GOT3 (cell line): ENCODE results near the gene AHCYL1.

Experiments used
- DNase-seq: peaks from one replicate; lab custom pipeline; 2025; ENCODE audit warnings: mixed read lengths; lab: John Stamatoyannopoulos, UW

The AHCYL1 gene

GRCh38 chr1:110038271-110038670 lies 53.7 kb downstream of the AHCYL1 start:
- DNase-seq = no peak

DNA sequence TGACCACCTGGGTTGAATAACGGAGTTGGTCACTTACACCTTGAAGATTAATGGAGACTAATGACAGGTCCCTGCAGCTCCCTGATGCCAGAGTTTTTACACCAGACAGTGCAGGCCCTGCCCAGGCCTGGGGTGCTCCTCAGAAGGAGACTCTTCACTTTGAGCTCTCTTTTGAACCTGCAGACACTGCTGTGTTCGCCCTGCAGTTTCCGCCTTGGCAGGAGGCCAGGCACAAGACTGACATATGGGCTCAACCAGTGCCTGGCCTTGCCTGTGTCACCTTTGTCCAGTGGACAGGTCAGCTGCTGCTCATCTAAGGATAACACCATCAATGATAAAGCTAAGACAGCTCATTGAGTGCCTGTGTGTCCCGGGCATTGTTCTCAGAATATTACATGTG lies 55.1 kb downstream of the AHCYL1 start:
- no peak for DNase-seq

DNA sequence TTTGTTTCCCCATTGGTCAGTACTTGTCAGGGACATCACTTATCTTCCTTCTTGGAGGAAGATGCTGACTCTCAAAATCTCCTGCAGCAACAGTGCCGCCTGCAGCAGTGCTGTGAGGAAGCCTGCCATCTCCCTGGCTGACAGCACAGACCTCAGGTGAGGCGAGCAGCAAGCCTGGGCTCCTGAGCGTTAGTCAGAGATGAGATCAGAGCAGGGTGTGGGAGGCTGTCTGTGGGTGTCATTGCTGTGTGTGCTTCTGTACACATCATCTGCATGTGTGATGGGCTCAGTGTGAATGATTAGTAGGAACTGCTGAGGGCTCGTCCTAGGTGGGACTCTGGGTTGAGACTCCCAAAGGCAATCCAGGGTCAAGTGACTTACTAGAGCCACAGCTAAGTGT lies 56.0 kb downstream of the AHCYL1 start:
- no peak for DNase-seq

DNA sequence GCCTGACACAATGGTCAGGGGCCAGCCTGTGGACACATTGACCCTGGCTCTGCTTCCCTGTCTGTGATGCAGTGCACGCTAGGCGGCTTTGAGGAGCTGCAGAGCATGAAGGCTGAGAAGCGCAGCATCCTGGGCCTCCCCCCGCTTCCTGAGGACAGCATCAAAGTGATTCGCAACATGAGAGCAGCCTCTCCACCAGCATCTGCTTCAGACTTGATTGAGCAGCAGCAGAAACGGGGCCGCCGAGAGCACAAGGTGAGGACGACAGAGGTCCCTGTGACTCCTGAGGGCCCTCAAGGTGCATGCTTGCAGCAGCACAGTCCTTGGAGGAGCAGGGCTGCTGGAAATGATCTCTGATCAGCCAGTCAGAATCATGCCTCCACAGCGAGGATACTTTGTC lies 58.5 kb downstream of the AHCYL1 start:
- no peak for DNase-seq

- DNase-seq = no peak
Observed at GRCh38 chr1:110047463-110047862, 62.9 kb downstream of the AHCYL1 start.

- no peak for DNase-seq
Observed at GRCh38 chr1:110048240-110048639, 63.7 kb downstream of the AHCYL1 start.

GRCh38 chr1:110048923-110049601 lies 64.5 kb downstream of the AHCYL1 start:
- no peak for DNase-seq

DNA sequence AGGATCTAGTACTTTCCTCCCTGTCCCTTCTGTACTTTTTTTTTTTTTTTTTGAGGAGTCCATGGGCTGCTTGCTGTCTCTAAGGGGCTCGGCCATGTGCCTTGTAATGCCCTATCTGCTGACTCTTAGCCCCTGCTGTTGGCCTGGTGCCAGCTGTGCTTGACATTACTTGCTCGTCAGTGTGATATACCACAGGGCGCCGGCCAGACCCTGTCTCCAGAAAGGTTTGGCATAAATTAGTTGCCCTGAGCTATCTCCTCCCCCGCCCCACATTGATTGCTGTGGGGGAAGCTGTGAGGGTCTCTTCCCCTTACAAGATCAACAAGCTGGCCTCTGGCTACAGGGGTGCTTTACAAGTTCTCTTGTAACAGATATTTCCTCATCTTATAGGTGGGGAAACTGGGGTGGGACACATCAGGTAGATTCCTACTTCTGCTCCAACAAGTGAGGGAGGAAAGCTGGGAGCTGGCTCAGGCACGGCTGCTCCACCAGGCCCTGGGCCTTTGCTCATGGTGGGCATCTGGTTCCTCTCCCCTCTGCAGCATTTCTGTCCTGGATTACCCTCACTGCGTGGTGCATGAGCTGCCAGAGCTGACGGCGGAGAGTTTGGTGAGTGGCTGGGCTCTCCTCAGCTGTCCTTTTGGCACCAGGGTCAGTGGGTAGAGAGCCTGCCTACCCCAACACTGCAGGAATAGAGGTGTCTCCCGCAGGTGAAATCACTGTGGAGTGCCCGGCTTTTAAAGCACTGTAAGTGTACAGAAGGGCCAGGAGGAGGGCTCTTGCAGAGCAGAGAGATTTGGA lies 65.4 kb downstream of the AHCYL1 start:
- no peak for DNase-seq

DNA sequence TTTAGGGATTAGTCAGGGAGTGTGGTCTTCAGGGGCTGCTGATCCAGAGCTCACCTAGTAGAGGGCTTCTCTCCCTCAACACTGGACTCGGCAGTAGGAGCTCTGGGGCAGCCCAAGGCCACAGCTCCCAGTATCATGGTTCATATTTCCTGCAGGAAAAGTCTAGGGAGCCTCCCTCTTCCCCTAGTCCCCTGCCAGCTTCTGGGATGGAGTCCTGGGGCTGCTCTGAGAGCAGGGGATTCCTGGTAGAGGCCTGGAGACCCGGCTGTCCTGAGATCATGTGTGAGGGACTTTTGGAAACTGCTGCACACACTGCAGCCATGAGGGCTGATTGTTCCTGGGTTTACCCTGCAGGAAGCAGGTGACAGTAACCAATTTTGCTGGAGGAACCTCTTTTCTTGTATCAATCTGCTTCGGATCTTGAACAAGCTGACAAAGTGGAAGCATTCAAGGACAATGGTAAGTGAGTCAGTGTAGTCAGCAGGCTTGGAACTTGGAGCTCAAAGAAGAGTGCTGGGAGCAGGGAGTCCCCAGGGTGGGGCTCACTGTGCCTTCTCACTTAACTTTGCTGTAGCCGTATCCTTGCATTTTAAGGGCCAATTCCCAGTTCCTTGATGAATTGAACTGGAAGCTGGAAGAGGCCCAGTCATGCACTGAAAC lies 66.2 kb downstream of the AHCYL1 start:
- DNase-seq = no peak

GRCh38 chr1:110051262-110051648 lies 66.7 kb downstream of the AHCYL1 start:
- DNase-seq = no peak

DNA sequence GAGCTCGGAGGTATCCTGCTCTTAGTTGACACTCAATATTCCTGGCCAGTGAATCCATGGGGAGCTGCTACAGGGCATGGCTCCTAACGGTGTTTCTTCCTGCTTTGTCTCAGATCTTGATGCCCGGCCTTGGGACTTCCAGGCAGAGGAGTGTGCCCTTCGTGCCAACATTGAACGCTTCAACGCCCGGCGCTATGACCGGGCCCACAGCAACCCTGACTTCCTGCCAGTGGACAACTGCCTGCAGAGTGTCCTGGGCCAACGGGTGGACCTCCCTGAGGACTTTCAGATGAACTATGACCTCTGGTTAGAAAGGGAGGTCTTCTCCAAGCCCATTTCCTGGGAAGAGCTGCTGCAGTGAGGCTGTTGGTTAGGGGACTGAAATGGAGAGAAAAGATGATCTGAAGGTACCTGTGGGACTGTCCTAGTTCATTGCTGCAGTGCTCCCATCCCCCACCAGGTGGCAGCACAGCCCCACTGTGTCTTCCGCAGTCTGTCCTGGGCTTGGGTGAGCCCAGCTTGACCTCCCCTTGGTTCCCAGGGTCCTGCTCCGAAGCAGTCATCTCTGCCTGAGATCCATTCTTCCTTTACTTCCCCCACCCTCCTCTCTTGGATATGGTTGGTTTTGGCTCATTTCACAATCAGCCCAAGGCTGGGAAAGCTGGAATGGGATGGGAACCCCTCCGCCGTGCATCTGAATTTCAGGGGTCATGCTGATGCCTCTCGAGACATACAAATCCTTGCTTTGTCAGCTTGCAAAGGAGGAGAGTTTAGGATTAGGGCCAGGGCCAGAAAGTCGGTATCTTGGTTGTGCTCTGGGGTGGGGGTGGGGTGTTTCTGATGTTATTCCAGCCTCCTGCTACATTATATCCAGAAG lies 69.2 kb downstream of the AHCYL1 start:
- no peak for DNase-seq

GRCh38 chr1:110055493-110056284 lies 71.1 kb downstream of the AHCYL1 start:
- DNase-seq = no peak

- DNase-seq = no peak
Observed at GRCh38 chr1:110056285-110056683, 71.7 kb downstream of the AHCYL1 start.

GRCh38 chr1:110056776-110057175 lies 72.2 kb downstream of the AHCYL1 start:
- no peak for DNase-seq

GRCh38 chr1:110057963-110058518 lies 73.5 kb downstream of the AHCYL1 start:
- no peak for DNase-seq

GRCh38 chr1:110058591-110058990 lies 74.0 kb downstream of the AHCYL1 start:
- no peak for DNase-seq

- no peak for DNase-seq
Observed at GRCh38 chr1:110059133-110059863, 74.7 kb downstream of the AHCYL1 start.

DNA sequence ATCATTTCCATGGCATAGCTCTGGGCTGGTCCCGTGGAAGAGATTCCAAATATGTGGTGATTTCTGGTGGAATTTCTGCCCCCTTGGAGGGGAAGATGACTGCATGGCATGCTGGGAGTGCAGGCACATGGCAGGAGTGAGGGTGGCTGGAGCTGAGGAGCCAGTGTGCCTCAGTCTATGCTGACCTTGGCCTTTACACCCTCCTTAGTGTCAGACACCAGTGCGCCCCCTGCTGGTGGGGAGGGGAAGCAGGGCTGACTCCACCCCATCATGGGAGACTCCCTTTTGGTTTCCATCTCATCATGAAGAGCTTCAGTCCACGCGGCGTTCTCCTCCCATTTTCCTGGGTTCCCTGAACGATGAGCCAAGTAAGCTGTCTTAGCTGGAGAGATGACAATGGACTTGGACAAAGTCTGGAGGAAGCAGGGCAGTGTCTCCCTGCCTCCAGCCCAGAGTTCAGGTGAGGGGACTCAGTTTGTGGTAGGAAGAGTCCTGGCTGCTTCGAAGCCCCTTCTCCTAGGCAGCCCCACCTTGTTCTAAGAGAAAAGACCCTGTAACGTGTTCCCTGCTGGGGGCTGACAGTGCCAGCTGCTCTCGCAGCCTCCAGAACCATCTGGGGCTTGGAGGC lies 75.6 kb downstream of the AHCYL1 start:
- no peak for DNase-seq

GRCh38 chr1:110060662-110061060 lies 76.1 kb downstream of the AHCYL1 start:
- no peak for DNase-seq

DNA sequence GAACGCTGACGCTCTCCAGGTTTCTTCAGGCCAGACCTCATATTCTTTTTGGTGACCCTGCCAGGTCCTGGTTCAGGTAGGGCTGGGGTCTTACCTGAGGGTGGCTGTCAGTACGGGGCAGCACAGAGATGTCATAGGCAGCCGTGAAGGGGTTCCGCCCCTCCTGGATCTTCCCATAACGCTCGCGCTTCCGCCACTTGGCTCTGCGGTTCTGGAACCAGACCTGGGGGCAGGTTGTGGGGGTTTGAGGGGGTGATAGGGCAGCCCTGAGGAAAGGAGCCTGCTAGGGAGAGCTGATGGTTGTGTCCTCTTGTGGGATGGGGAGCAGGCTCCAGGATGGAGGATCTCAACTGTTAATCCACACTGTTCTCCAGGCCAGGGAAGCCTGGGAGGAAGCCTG lies 76.8 kb downstream of the AHCYL1 start:
- DNase-seq = no peak
